Testis (tissue), 2 donors: Measurements from ENCODE around the gene FIBCD1.

Experiments used
- POLR2A ChIP-seq: fragments of 450-650 bp; IDR thresholded peaks from one replicate; pipeline ENCODE4 v1.6.1; 2017; ENCODE audit warnings: antibody characterized with exemption, mild to moderate bottlenecking, moderate library complexity
- TF ChIP-seq, protein P1 (sequence below), 3 experiments: fragments of 450-650 bp in 2 of 3; fragments of 200-600 bp in 1 of 3; sonication (generic) in 1 of 3; IDR thresholded peaks; one replicate each; pipeline ENCODE4 v1.5.1; 2016 to 2019; ENCODE audit warnings: antibody characterized with exemption in 3 of 3, mild to moderate bottlenecking in 2 of 3, moderate library complexity in 1 of 3

DNA sequence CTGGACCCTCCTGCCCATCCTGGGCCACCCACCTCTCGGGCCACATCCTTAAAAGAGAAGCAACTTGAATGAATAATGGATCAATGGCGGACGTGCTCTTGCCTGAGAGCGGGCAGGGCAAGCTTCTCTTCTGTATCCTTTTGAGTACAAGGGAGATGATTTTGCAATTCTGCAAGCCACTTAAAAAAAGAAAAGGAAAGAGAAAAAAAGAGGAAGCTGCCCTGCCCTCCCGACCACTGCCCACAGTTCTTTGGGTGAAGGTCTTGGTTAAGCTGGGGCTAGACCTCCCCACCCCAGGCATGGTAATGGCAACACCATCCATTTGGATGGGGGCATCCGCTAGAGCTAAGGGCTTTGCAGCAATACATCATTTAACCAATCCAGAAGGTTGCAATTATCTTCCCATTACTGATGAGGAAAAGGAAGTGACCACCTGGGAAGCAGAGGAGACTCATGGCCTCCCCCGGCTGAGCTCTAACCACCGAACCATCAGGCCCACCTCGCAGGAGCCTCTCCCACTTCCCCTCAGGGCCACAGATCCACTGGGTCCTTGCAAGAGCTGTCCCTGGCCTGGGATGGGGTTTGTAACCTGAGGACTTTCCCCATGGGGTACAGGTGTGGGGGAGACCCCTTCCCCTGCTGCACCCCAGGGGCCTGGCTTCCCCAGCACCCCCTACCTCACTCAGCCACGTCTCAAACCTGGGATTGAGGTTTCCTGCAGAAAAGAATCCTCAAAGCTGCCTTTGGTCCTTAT is 42.1 kb upstream of the FIBCD1 start:
- TF ChIP-seq, protein P1, sequence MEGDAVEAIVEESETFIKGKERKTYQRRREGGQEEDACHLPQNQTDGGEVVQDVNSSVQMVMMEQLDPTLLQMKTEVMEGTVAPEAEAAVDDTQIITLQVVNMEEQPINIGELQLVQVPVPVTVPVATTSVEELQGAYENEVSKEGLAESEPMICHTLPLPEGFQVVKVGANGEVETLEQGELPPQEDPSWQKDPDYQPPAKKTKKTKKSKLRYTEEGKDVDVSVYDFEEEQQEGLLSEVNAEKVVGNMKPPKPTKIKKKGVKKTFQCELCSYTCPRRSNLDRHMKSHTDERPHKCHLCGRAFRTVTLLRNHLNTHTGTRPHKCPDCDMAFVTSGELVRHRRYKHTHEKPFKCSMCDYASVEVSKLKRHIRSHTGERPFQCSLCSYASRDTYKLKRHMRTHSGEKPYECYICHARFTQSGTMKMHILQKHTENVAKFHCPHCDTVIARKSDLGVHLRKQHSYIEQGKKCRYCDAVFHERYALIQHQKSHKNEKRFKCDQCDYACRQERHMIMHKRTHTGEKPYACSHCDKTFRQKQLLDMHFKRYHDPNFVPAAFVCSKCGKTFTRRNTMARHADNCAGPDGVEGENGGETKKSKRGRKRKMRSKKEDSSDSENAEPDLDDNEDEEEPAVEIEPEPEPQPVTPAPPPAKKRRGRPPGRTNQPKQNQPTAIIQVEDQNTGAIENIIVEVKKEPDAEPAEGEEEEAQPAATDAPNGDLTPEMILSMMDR (IDR thresholded peaks at IDR 0.05) = no peak
- TF ChIP-seq POLR2A = no peak
